MM.1S (cell line): Measurements from ENCODE around the gene FNDC1.

ENCODE experiments used
- CTCF ChIP-seq: fragments of 300-600 bp; sonication (generic); IDR thresholded peaks from 2 replicates; pipeline ENCODE4 v1.5.1; 2016; ENCODE audit warnings: antibody characterized with exemption, low read length, mixed read lengths
- EZH2 ChIP-seq: fragments of 300-600 bp; sonication (generic); optimal IDR thresholded peaks from 2 replicates; pipeline ENCODE3; 2017; ENCODE audit warnings: low read depth, mild to moderate bottlenecking, antibody characterized with exemption, low read length, mixed read lengths
- EZH2phosphoT487 ChIP-seq: fragments of 300-600 bp; sonication (generic); IDR thresholded peaks from 2 replicates; pipeline ENCODE4 v1.6.1; 2018; ENCODE audit warnings: antibody characterized with exemption, low read length

DNA sequence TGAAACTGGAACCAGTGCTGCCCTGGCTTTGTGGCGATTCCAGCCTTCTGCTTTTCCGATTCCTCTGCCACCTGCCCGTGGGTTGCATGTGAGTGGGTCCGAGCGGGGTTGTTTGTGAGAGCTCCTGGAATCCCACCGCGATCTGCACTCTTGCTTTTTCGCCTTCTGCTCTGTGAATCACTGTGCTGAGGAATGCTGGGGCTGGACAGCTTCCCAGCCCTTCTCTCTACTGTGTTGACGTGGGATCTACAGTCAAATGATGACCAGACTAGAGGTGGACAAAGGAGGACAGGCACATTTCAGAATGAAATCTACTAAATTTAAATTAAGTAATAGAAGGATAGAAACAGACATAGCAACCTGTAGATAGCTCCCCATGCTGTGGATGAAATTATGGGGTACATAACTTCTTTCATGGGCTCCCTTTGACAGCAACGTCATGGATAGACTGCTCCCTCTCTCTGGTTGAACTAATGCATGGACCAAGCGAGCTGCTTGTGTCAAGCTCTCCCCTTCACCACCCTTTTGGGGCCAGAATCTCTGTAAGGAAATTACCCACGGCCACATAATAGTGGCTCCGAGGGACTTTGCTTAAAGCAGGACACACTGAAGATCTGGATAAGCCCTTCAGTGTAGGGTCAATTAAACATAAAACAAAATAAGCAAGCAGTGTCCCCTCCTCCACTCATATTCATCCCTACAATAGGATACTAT is 2.0 kb downstream of the FNDC1 start:
- TF ChIP-seq CTCF (no peak), EZH2phosphoT487 (no peak), EZH2 (no peak)
